Measurements from ENCODE around the gene SHC3. TPM values are rescaled to one million over a fixed set of nuclear protein-coding genes. Genes with fewer than 3 reads are reported as not detected.

The SHC3 gene
- total RNA-seq, 1 donor from 2014 or later, result 0.52 TPM

DNA sequence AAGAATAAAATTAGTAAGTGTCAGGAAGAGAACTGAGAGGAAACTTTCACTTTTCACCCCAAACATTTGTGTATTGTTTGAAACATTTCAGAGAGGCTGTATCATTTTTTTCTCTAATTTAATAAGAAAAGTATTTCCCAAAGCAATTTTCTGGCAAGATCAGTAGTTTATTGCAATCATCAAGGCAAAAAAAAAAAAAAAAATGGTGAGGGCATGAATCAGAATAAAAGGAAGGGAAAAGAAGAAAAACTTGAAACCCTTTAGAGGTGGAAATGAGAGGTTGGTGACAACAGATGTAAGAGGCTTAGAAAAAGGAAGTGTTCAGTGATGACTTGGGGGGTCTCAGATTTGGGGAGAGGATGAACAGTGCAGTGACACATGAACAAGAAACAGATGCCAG is 13.3 kb downstream of the SHC3 start:
- H3K9me3 ChIP-seq (ENCODE audit: control insufficient read depth in 3 of 3, low read length in 3 of 3), result no peaks in the 10 kb centered on the region
- H3K36me3 ChIP-seq (ENCODE audit: control insufficient read depth in 3 of 3, insufficient read depth in 3 of 3, low read length in 3 of 3), result no peaks in the 10 kb centered on the region
- no peak overlapping the region for H3K9ac ChIP-seq (ENCODE audit: low read depth in 1 of 3, low read length in 3 of 3)
- H3K4me3 ChIP-seq (ENCODE audit: low read length in 3 of 3), result no peak overlapping the region
- H3K27me3 ChIP-seq (ENCODE audit: control insufficient read depth in 3 of 3, insufficient read depth in 3 of 3, low read length in 3 of 3), result no peaks in the 10 kb centered on the region
- no peak overlapping the region for H3K27ac ChIP-seq (ENCODE audit: low read depth, low read length)
- H3K4me1 ChIP-seq (ENCODE audit: control insufficient read depth in 3 of 3, insufficient read depth in 3 of 3, low read length in 3 of 3), result no peaks in the 10 kb centered on the region

DNA sequence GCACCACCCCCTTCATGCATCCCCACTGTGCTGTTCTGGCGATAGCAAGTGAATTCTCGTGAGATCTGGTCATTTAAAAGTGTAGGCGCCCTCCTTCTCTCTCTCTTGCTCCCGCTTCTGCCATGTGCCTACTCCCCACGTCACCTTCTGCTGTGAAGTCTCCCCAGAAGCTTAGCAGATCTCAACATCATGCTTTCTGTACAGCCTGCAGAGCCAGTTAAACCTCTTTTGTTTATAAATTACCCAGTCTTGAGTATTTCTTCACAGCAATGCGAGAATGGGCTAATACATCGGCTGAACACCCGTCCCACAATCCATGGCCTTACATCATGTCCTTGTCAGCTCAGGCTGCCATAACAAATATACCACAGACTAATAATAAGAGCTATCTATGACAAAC is 17.4 kb downstream of the SHC3 start:
- Histone ChIP-seq H3K36me3 (ENCODE audit: control insufficient read depth in 3 of 3, insufficient read depth in 3 of 3, low read length in 3 of 3) (no peaks in the 10 kb centered on the region), H3K27ac (ENCODE audit: low read depth, low read length) (no peak overlapping the region), H3K27me3 (ENCODE audit: control insufficient read depth in 3 of 3, insufficient read depth in 3 of 3, low read length in 3 of 3) (no peaks in the 10 kb centered on the region), H3K4me3 (ENCODE audit: low read length in 3 of 3) (no peak overlapping the region), H3K9ac (ENCODE audit: low read depth in 1 of 3, low read length in 3 of 3) (no peak overlapping the region), H3K4me1 (ENCODE audit: control insufficient read depth in 3 of 3, insufficient read depth in 3 of 3, low read length in 3 of 3) (no peaks in the 10 kb centered on the region), H3K9me3 (ENCODE audit: control insufficient read depth in 3 of 3, low read length in 3 of 3) (no peaks in the 10 kb centered on the region)

DNA sequence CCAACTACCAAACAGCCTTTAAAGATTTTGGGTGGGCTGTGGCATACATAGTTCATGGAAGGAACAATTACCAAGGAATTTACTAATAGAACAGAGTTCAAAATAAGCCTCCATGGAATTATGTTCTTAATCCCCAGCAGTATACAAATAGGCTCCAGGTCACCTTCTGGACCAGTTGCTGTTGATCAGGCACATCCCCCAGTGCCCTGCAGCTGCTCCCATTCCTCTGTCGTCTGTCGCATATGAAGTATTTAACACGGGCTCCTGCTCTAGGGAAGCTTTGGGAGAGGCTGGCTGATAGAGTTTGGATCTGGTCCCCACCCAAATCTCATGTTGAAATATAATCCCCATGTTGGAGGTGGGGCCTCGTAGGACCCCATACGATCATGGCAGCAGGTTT is 17.8 kb downstream of the SHC3 start:
- no peak overlapping the region for H3K27ac ChIP-seq (ENCODE audit: low read depth, low read length)
- no peaks in the 10 kb centered on the region for H3K9me3 ChIP-seq (ENCODE audit: control insufficient read depth in 3 of 3, low read length in 3 of 3)
- H3K4me3 ChIP-seq (ENCODE audit: low read length in 3 of 3), result no peak overlapping the region
- no peak overlapping the region for H3K9ac ChIP-seq (ENCODE audit: low read depth in 1 of 3, low read length in 3 of 3)
- H3K36me3 ChIP-seq (ENCODE audit: control insufficient read depth in 3 of 3, insufficient read depth in 3 of 3, low read length in 3 of 3), result no peaks in the 10 kb centered on the region
- H3K4me1 ChIP-seq (ENCODE audit: control insufficient read depth in 3 of 3, insufficient read depth in 3 of 3, low read length in 3 of 3), result no peaks in the 10 kb centered on the region
- no peaks in the 10 kb centered on the region for H3K27me3 ChIP-seq (ENCODE audit: control insufficient read depth in 3 of 3, insufficient read depth in 3 of 3, low read length in 3 of 3)

DNA sequence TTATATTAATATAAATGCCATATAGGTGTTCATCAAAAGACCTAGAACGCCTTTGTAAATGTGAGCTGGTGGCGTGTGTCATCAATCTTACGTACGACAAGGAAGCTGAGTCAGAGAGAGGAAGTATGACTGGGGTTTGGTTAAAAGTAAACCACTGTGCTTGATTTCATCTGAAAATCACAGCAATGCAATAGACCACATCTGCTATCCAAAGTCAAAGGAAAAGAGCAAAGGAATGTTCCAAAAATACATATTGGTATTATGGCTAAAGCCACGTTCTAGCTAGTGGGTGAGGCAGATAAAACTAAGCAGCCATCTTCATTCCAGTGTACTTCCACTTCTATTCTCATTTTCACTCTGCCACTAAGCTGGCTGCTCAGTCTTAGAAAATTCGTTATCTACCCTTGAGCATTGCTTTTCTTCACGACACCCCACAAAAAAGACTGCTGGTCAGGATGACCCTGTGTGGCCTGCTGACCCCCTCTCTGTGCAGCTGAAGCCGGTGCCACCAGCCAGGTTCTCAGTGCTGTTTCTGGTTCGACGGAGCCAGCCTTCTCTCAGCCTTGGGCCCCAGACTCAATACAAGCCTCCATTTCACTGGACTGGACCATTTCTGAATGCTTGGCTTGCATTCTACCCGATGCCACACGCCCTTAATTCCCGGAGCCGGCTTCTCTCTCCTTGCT is 23.8 kb downstream of the SHC3 start:
- Histone ChIP-seq H3K4me1 (ENCODE audit: control insufficient read depth in 3 of 3, insufficient read depth in 3 of 3, low read length in 3 of 3) (no peaks in the 10 kb centered on the region), H3K27me3 (ENCODE audit: control insufficient read depth in 3 of 3, insufficient read depth in 3 of 3, low read length in 3 of 3) (no peaks in the 10 kb centered on the region), H3K4me3 (ENCODE audit: low read length in 3 of 3) (no peak overlapping the region), H3K27ac (ENCODE audit: low read depth, low read length) (no peak overlapping the region), H3K9me3 (ENCODE audit: control insufficient read depth in 3 of 3, low read length in 3 of 3) (no peaks in the 10 kb centered on the region), H3K9ac (ENCODE audit: low read depth in 1 of 3, low read length in 3 of 3) (no peak overlapping the region), H3K36me3 (ENCODE audit: control insufficient read depth in 3 of 3, insufficient read depth in 3 of 3, low read length in 3 of 3) (no peaks in the 10 kb centered on the region)

DNA sequence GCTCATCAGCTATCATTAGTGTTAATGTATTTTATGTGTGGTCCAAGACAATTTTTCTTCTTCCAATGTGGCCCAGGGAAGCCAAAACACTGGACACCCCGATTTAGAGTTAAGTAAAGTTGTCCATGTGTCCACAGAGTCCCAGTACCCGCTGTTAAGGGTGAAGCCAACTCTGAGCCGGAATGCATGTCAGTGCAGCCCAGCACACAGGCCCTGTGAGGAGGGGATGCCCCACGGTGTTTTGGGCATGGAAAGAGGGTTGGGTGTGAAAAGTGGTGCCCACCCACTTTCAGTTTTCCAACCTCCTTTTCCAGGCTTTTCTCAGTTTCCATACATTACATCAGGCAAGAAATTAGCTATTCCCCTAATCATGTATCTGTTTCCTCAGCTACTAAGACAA is 24.4 kb downstream of the SHC3 start:
- H3K9ac ChIP-seq (ENCODE audit: low read depth in 1 of 3, low read length in 3 of 3), result no peak overlapping the region
- H3K4me3 ChIP-seq (ENCODE audit: low read length in 3 of 3), result no peak overlapping the region
- no peaks in the 10 kb centered on the region for H3K4me1 ChIP-seq (ENCODE audit: control insufficient read depth in 3 of 3, insufficient read depth in 3 of 3, low read length in 3 of 3)
- H3K27ac ChIP-seq (ENCODE audit: low read depth, low read length), result no peak overlapping the region
- H3K27me3 ChIP-seq (ENCODE audit: control insufficient read depth in 3 of 3, insufficient read depth in 3 of 3, low read length in 3 of 3), result no peaks in the 10 kb centered on the region
- H3K9me3 ChIP-seq (ENCODE audit: control insufficient read depth in 3 of 3, low read length in 3 of 3), result no peaks in the 10 kb centered on the region
- H3K36me3 ChIP-seq (ENCODE audit: control insufficient read depth in 3 of 3, insufficient read depth in 3 of 3, low read length in 3 of 3), result no peaks in the 10 kb centered on the region

DNA sequence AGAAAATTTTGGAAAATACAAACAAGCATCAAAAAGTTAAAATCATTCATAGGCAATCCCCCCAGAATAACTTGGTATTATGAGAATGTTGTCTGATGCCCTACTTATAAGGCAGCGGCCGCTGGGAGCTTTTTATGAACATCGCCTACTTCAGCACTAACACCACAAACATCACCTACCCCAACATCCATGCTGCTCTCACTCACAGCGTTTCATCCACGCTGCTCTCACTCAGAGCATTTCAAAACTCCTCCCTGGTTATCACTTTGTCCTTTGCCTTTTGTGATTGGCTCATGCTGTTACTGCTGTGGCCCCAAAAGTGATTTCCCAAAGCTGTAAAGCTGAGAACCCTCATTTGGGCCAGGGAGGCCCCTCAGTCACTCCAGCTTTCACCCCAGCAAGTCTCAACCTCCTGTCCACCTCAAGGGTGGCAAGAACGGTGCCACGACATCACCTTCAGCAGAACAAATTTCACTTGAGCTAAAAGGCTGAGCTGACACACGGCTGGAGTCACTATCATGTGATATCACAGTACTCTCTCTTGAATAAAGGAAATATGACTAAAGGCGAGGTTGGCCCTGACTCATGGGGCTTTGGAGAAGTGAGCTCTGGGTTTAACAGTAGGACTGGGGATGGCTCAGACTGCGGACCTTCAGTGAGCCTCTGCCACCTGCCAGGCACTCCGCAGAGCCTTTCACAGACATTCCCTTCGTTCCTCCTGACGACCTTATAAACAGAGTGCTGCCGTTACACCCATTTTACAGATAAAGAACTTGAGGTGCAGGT is 25.2 kb downstream of the SHC3 start:
- H3K36me3 ChIP-seq (ENCODE audit: control insufficient read depth in 3 of 3, insufficient read depth in 3 of 3, low read length in 3 of 3), result no peaks in the 10 kb centered on the region
- H3K4me1 ChIP-seq (ENCODE audit: control insufficient read depth in 3 of 3, insufficient read depth in 3 of 3, low read length in 3 of 3), result no peaks in the 10 kb centered on the region
- H3K4me3 ChIP-seq (ENCODE audit: low read length in 3 of 3), result no peak overlapping the region
- no peak overlapping the region for H3K27ac ChIP-seq (ENCODE audit: low read depth, low read length)
- no peaks in the 10 kb centered on the region for H3K9me3 ChIP-seq (ENCODE audit: control insufficient read depth in 3 of 3, low read length in 3 of 3)
- no peak overlapping the region for H3K9ac ChIP-seq (ENCODE audit: low read depth in 1 of 3, low read length in 3 of 3)
- H3K27me3 ChIP-seq (ENCODE audit: control insufficient read depth in 3 of 3, insufficient read depth in 3 of 3, low read length in 3 of 3), result no peaks in the 10 kb centered on the region

DNA sequence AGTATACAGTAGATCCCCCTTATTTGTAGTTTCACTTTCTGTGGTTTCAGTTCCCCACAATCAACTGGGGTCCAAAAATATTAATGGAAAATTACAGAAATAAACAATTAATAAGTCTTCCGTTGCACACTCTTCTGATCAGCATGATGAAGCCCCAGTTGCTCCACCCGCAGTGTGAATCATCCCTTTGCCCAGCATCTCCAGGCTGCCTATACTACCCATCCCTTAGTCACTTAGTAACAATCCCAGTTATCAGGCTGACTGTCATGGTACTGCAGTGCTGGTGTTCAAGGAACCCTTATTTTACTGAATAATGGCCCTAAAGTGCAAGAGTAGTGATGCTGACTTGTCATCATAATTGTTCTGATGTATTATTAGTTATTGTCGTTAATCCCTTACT is 28.9 kb downstream of the SHC3 start:
- H3K27me3 ChIP-seq (ENCODE audit: control insufficient read depth in 3 of 3, insufficient read depth in 3 of 3, low read length in 3 of 3), result no peaks in the 10 kb centered on the region
- H3K9me3 ChIP-seq (ENCODE audit: control insufficient read depth in 3 of 3, low read length in 3 of 3), result no peaks in the 10 kb centered on the region
- no peak overlapping the region for H3K4me3 ChIP-seq (ENCODE audit: low read length in 3 of 3)
- no peaks in the 10 kb centered on the region for H3K4me1 ChIP-seq (ENCODE audit: control insufficient read depth in 3 of 3, insufficient read depth in 3 of 3, low read length in 3 of 3)
- H3K9ac ChIP-seq (ENCODE audit: low read depth in 1 of 3, low read length in 3 of 3), result no peak overlapping the region
- no peaks in the 10 kb centered on the region for H3K36me3 ChIP-seq (ENCODE audit: control insufficient read depth in 3 of 3, insufficient read depth in 3 of 3, low read length in 3 of 3)
- no peak overlapping the region for H3K27ac ChIP-seq (ENCODE audit: low read depth, low read length)

DNA sequence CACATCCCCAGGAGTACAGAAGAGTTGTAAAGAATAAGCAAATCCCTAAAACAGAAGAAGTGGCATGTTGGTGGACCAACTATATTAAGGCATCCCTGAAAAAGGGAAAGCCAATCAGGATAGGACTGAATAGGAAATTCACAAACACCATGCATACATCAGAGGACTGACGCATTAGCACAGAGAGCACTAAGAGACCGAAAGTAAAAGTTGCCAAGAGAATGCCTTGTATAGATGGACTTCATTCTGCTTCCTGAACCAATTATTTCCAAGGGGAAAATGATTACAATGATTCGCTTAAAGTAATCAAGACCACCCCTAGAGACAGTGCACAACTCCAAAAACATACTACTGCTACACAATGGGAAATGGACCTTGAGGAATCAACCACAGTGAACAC is 33.5 kb downstream of the SHC3 start:
- Histone ChIP-seq H3K4me1 (ENCODE audit: control insufficient read depth in 3 of 3, insufficient read depth in 3 of 3, low read length in 3 of 3) (no peaks in the 10 kb centered on the region), H3K27me3 (ENCODE audit: control insufficient read depth in 3 of 3, insufficient read depth in 3 of 3, low read length in 3 of 3) (no peaks in the 10 kb centered on the region), H3K27ac (ENCODE audit: low read depth, low read length) (no peak overlapping the region), H3K36me3 (ENCODE audit: control insufficient read depth in 3 of 3, insufficient read depth in 3 of 3, low read length in 3 of 3) (no peaks in the 10 kb centered on the region), H3K9ac (ENCODE audit: low read depth in 1 of 3, low read length in 3 of 3) (no peak overlapping the region), H3K9me3 (ENCODE audit: control insufficient read depth in 3 of 3, low read length in 3 of 3) (no peaks in the 10 kb centered on the region), H3K4me3 (ENCODE audit: low read length in 3 of 3) (no peak overlapping the region)

DNA sequence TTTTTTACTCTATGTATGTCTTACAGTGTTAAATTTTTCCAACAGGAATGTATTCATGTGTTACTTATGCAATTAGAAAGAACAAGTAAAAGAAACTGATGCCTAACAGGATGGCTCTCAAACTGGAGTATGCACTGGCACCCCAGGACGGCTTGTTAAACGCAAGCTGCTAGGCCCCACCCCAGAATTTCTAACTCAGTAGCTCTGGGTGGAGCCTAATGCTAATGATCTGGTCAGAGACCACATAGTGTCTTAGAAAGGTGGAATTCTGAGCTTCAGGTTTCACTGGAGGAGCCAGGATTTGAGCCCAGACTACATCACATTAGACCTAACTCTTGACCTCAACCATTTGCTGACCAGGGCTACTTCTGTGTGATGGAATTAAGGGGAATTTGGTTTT is 34.4 kb downstream of the SHC3 start:
- Histone ChIP-seq H3K27ac (ENCODE audit: low read depth, low read length) (no peak overlapping the region), H3K27me3 (ENCODE audit: control insufficient read depth in 3 of 3, insufficient read depth in 3 of 3, low read length in 3 of 3) (no peaks in the 10 kb centered on the region), H3K36me3 (ENCODE audit: control insufficient read depth in 3 of 3, insufficient read depth in 3 of 3, low read length in 3 of 3) (no peaks in the 10 kb centered on the region), H3K9ac (ENCODE audit: low read depth in 1 of 3, low read length in 3 of 3) (no peak overlapping the region), H3K4me1 (ENCODE audit: control insufficient read depth in 3 of 3, insufficient read depth in 3 of 3, low read length in 3 of 3) (no peaks in the 10 kb centered on the region), H3K9me3 (ENCODE audit: control insufficient read depth in 3 of 3, low read length in 3 of 3) (no peaks in the 10 kb centered on the region), H3K4me3 (ENCODE audit: low read length in 3 of 3) (no peak overlapping the region)

DNA sequence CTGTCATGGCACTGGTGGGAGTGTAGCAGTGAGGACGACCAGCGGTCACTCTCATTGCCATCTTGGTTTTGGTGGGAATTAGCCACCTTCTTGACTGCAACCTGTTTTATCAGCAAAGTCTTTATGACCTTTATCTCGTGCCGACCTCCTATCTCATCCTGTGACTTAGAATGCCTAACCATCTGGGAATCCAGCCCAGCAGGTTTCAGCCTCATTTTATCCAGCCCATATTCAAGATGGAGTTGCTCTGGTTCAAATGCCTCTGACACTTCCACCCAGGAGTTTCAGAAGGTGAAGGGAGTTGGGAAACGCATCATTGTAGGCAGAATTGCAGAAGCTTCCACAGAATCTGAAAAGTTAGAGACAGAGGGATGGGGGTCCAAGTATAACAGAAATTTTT is 35.4 kb downstream of the SHC3 start:
- H3K9ac ChIP-seq (ENCODE audit: low read depth in 1 of 3, low read length in 3 of 3), result no peak overlapping the region
- no peak overlapping the region for H3K27ac ChIP-seq (ENCODE audit: low read depth, low read length)
- H3K4me3 ChIP-seq (ENCODE audit: low read length in 3 of 3), result no peak overlapping the region
- H3K27me3 ChIP-seq (ENCODE audit: control insufficient read depth in 3 of 3, insufficient read depth in 3 of 3, low read length in 3 of 3), result no peaks in the 10 kb centered on the region
- no peaks in the 10 kb centered on the region for H3K4me1 ChIP-seq (ENCODE audit: control insufficient read depth in 3 of 3, insufficient read depth in 3 of 3, low read length in 3 of 3)
- H3K36me3 ChIP-seq (ENCODE audit: control insufficient read depth in 3 of 3, insufficient read depth in 3 of 3, low read length in 3 of 3), result no peaks in the 10 kb centered on the region
- no peaks in the 10 kb centered on the region for H3K9me3 ChIP-seq (ENCODE audit: control insufficient read depth in 3 of 3, low read length in 3 of 3)

Data from skeletal muscle tissue (tissue), 4 donors.